Testis (tissue), 2 donors: ENCODE measurements around the gene RPLP2.

ENCODE experiments used
- POLR2A ChIP-seq: fragments of 450-650 bp; IDR thresholded peaks from one replicate; pipeline ENCODE4 v1.6.1; 2017; ENCODE audit warnings: antibody characterized with exemption, mild to moderate bottlenecking, moderate library complexity
- TF ChIP-seq, protein P1 (sequence below), 3 experiments: fragments of 450-650 bp in 2 of 3; fragments of 200-600 bp in 1 of 3; sonication (generic) in 1 of 3; IDR thresholded peaks; one replicate each; pipeline ENCODE4 v1.5.1; 2016 to 2019; ENCODE audit warnings: antibody characterized with exemption in 3 of 3, mild to moderate bottlenecking in 2 of 3, moderate library complexity in 1 of 3

DNA sequence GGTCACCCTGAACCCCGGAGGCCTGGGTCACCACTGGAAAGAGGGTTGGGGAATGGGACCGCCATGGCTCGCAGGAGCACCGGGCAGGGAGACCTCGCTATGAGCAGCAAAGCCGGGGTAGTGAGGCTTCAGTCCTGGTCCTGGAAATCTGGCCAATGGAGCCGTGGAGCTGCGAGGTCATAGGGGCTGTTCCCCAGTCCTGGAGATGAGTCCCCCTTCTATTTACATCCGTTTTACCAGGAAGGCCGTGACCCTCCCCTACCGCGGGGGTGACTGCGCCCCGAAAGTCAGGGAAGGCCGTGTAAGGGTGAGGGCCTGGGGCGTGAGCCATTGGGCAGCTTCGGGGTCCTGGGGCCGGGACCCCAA is 5.2 kb upstream of the RPLP2 start:
- TF ChIP-seq POLR2A: no peak
- TF ChIP-seq, protein P1, sequence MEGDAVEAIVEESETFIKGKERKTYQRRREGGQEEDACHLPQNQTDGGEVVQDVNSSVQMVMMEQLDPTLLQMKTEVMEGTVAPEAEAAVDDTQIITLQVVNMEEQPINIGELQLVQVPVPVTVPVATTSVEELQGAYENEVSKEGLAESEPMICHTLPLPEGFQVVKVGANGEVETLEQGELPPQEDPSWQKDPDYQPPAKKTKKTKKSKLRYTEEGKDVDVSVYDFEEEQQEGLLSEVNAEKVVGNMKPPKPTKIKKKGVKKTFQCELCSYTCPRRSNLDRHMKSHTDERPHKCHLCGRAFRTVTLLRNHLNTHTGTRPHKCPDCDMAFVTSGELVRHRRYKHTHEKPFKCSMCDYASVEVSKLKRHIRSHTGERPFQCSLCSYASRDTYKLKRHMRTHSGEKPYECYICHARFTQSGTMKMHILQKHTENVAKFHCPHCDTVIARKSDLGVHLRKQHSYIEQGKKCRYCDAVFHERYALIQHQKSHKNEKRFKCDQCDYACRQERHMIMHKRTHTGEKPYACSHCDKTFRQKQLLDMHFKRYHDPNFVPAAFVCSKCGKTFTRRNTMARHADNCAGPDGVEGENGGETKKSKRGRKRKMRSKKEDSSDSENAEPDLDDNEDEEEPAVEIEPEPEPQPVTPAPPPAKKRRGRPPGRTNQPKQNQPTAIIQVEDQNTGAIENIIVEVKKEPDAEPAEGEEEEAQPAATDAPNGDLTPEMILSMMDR (IDR thresholded peaks at IDR 0.05): no peak
